ENCODE data around the gene CASP4. TPM values are rescaled to one million over a fixed set of nuclear protein-coding genes. Genes with fewer than 3 reads are reported as not detected.
"Not testable (repeated sequence)": the region's sequence is repeated elsewhere in the genome, so short reads cannot be mapped to it uniquely, and the experiment has no call there.

CASP4 gene
- 10 to 100 TPM; 21.7 to 28.4 TPM for total RNA-seq
- long read RNA-seq, transcript CASP4-203 (9 exons, 2,158 nt), result major isoform, 12 of 17 reads
- long read RNA-seq, partial matches to known transcripts, result 2 of 17 reads
- long read RNA-seq, other reads (novel, unspliced or antisense), result 2 of 17 reads

DNA sequence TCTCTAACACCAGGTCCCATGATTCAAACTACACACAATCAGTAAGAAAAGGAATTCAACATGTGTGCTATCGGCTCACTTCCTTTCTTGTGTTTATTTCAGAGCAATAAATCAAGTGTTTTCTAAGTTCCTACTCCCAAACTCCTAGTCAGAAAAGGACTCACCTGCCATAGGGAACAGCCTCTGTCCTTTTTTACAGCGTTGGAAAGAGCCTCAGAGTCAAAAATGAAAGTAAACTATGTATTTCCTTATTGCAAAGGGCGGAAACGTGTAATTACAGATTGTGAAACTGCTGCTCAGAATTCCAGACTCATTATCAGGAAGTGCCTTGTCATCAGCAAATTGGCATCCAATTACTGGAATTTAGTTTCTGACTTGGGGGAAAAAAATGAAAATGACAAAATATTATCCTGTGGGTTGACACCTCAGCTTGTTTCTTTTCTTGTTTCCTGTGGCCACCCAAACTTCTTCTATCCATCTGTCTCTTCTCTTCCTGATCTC, at the start of gene CASP4:
CASP4 (minus strand) TSS at position 220 of the 501 bp plus-strand sequence; CDS start at position 171, 49 bp downstream.
- DNase-seq, result no peak
- ATAC-seq, result peak; percentile 88 to 92
- intact Hi-C loops (cut with DNase I), result no loop called here

DNA sequence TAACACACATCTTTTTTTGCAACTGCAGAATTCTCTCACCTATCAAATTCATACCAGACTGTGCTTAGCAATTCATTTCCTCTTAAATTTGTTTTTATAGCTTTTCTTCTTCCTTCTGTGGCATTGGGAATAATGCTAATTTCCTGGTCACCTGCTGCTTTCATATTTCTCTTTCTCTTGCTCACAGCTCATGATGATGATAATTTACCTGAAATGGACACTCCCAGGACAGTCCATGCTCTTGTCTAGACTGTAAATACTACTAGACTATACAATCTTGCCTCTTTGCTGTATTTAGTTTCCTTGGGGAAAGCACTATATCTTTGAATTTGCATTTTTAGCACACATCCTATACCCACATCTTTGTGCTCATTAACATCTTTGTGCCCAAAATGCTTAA, 39.1 kb upstream of the CASP4 start:
- DNase-seq (no peak), ATAC-seq (no peak)
- intact Hi-C loops (cut with DNase I), result no loop called here

DNA sequence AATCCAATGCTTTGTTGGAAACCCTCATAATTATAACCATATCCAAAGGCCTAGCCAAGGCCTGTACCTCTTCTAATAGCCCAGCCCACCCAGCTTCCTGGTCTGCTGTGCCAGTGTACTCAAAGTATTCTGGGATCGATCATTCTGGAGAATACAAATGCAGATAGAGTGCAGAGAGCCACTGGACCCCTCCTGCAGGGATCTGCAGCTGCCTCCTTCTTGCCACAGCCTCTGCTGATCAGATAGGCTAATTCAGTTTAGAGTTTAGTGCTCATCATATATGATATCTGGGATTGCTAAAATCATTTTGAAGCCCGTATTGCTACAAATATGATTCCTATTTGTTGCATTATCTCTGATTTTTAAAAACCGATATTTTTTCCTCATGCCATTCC, 37.1 kb upstream of the CASP4 start:
- no peak for ATAC-seq
- intact Hi-C loops (cut with DNase I), result no loop called here
- no peak for DNase-seq

DNA sequence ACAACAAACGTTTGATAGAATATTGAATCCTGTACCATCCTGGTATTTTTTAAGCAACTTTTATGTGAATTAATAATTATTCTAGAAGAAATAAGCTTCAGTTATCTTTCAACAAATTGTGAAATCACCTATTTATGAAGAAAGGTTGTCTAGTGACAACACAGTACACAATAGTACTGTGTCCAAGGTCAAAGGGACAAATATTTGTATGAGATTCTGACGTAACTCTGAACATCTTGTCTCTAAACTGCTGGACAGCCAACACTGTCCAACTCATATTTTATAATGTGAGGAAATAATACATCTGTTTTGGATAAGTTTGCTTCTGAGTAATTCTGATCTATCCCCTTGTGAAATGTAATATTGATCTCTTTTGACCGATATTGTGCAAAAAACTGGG, 35.6 kb upstream of the CASP4 start:
- DNase-seq, result no peak
- no peak for ATAC-seq
- intact Hi-C loops (cut with DNase I), result no loop called here

DNA sequence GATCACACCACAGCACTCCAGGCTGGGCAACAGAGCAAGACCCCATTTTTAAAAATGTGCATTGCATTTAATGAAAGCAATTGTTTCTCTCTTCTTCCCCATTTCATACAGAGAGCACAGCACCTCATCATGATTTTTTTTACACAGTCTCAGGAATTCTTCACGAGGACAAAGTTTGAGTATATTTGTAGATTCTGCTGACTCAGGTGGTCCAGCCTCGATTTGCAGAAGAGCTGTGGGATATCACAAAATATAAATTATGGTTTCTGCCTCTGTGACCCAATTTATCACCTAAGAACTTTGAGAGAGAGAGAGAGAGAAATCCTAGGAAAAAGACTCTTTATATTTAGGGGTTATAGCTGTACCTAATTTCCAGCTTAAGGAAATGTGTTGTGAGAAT, 34.8 kb upstream of the CASP4 start:
- intact Hi-C loops (cut with DNase I), result no loop called here
- no peak for DNase-seq
- no peak for ATAC-seq

DNA sequence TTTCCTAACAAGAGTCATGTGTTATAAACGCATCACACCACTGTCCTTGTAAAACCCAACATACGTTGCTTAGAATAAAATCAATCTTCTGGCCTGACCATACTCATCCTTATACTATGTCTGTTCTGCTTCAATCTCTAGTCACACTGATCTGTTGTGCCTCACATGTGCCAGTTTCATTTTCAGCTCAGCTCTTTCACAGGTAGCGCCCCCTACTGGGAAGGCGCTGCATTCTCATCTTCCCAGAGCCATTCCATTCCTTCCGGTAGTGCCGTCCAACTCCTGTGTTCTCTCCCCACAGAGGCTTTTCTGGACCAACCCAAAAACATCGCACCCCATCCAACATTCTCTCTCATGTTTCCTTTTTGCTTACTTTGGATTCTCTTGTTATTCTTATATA, 32.4 kb upstream of the CASP4 start:
- DNase-seq, result no peak
- no peak for ATAC-seq
- intact Hi-C loops (cut with DNase I), result no loop called here

DNA sequence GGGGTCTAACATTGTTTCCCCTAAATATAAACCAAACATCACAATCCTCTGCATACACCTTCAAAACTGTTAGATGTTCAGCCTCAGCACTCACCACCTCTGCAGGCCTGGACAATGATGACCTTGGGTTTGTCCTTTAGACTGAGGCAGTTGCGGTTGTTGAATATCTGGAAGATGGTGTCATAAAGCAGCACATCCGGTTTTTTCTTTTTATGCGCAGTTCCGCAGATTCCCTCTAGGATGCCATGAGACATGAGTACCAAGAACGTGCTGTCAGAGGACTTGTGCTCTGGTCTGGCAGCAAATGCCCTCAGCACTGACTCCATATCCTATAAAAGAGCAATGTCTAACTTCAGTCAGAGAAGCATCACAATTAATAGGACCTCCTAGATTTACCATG, 31.8 kb upstream of the CASP4 start:
- DNase-seq (no peak), ATAC-seq (no peak)
- intact Hi-C loops (cut with DNase I), result no loop called here

DNA sequence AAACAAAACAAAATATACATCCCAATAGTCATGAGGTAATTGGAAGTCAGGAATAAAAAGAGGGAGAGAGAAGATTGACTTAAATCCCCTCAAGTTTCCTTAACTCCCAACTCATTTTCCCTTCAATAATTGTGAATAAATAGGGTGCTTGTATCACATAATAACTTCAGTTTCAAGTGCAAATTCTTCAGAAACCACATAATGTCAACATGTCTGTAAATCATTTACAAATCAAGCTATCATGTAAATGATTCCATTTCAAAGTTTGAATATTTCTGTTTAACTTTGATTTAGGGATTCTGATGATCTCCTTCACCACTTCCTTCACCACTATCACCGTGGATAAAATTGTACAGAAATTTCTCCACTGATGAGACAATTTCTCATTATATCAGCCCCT, 31.3 kb upstream of the CASP4 start:
- DNase-seq (no peak), ATAC-seq (no peak)
- intact Hi-C loops (cut with DNase I), result no loop called here

DNA sequence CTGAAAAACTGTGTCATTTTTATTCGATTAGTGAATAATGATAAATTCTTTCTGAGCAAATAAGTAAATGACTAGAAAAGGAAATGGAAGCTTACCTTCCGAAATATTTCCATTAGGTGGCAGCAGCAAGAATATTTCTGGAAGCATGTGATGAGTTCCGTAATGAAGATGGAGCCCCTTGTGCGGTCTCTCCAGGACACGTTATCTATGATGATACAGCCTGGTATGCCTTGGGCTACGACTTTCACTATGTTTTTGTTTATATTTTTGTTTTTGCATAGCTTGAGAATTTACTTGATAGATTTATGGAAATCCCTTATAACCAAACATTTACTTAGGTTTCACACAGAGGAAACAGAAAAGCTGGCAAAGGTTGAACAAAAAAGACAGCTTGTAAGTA, 28.9 kb upstream of the CASP4 start:
- intact Hi-C loops (cut with DNase I), result no loop called here

DNA sequence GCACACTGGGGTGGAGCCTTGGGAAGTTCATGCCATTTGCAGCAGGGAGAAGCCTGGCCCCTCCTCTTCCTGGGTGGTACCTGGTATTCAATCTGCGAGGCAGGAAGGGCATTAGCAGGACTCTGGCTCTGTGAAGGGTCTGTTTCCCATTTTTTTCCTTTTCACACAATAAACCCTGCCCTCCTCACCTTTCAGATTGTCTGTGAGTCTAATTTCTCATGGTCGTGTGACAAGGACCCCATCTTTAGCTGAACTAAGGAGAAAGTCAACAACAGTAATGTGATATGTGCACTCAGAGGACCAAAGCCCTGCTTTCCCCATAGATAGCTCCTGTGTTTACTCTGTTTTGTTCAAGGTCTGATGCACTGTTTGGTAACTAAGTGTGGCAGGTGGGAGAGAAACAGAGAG, 26.6 kb upstream of the CASP4 start:
- no peak for ATAC-seq
- intact Hi-C loops (cut with DNase I), result no loop called here
- DNase-seq, result no peak

More for the DNA sequence above, 28.9 kb upstream of the CASP4 start:
- peak in 1 of 2 donors; percentile 34 for ATAC-seq
- no peak for DNase-seq

DNA sequence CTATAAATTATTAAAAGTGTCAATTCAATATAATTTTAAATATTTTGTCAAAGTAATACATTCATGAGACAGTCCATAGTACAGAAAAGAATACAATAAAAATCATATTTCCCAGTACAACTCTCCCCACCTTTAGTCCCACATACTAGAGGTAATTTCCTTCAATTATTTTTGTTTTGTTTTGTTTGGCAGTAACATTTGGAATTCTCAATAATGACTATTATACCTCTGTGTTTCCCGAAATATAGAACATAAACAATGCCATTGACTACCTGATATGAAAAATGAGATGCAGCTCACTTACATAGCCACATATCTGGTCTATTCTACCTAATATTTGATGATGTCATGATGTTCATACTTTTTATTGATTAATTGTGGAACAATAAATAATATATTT, 24.4 kb upstream of the CASP4 start:
- ATAC-seq (no peak), DNase-seq (no peak)
- intact Hi-C loops (cut with DNase I), result no loop called here

DNA sequence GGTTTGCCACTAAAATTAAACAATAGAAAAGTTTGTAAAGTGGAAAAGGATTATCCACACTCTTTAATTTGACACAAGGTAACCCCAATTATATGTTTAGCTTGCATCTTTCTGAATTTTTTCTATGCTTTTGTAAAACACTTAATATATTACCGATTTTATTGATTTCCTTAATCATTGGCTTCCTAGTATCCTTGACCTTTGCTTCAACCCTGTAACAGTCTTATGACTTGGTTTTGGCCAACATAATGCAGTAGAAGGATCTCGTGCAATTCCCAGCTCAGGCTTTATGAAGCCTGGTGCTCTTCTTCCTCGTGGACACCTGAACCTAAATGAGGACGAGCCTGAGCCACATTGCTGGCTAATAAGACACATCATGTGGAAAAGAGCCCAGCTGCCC, 23.6 kb upstream of the CASP4 start:
- intact Hi-C loops (cut with DNase I), result no loop called here
- DNase-seq (no peak), ATAC-seq (no peak)

DNA sequence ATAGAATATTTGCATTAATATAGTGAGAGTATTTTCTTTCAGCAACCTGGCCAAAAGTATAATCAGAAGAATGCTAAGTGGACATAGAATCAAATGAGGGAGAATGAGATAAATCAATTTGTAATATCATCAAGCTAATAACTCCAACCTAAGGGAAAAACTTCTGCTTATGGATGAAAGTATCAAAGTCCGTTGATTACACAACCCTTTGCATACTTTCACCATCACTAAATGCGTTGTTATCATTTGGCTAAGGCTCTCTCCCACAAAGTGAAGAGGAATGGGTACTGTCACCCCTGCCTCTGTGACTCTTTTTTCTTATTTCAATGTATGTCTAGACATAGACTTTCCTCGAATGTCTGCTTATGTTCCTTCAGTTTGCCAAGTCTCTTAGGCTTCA, 16.4 kb upstream of the CASP4 start:
- DNase-seq (no peak), ATAC-seq (no peak)

DNA sequence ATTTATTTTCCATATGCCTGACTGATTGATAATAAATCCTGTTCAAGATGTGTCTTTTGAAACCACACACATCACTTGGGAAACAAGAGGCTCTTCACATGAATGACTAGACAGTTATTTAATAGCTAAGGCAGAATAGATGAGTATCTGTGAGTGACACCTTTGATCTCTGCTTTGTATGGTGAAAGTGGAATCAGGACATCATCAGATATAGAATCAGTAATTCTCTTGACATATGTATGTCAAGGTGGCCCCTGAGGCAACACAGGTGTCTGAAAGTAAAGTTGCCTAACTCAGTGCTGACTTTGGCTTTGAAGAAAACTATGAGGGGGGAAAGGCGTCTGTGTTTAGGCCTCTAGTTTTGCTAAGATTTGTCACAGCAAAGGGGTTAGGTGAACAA, 11.5 kb upstream of the CASP4 start:
- intact Hi-C loops (cut with DNase I), result loop anchor here in 1 of 2 donors (10.0 kb wide), 1 partner anchor 65 kb away; the partner anchor contains the start of gene CARD16
- no peak for ATAC-seq
- no peak for DNase-seq

More for the DNA sequence above, 16.4 kb upstream of the CASP4 start:
- intact Hi-C loops (cut with DNase I), result no loop called here

DNA sequence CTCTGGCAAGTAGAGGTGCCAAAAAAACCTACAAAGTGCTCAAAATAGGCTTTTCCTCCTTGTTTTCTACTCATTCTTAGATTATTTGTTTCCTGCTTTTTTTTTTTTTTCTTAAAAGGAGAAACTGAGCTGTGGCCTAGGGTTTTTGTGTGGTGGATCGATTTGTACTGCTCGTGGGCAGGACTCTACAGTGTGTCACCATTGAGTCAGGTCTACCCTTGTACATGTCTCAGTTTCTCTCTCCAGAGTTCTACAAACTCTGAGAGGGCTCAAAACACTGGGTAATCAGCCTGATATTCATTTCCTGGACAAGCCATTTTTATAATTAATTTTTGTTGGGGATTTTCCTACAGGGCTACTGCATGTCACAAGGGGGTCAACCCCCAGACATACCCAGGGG, 5.2 kb upstream of the CASP4 start:
- DNase-seq (no peak), ATAC-seq (no peak)
- intact Hi-C loops (cut with DNase I), result loop anchor here in 1 of 2 donors (10.0 kb wide), 1 partner anchor 71 kb away; the partner anchor contains the start of gene CARD16

DNA sequence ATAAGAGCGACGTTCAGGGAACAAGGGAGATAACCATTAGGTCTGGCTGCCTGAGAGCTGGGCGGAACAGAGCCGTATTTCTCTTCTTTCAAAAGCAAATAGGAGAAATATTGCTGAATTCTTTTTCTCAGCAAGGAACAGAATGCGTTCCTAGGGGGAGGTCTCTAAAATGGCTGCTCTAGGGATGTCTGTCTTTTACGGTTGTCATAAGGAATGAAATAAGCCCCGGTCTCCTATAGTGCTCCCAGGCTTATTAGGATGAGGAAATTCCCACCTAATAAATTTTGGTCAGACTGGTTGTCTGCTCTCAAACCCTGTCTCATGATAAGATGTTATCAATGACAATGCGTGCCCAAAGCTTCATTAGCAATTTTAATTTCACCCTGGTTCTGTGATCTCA, 4.5 kb upstream of the CASP4 start:
- DNase-seq, ATAC-seq: not testable (repeated sequence)
- intact Hi-C loops (cut with DNase I), result loop anchor here in 1 of 2 donors (10.0 kb wide), 1 partner anchor 72 kb away; the partner anchor contains the start of gene CARD16

DNA sequence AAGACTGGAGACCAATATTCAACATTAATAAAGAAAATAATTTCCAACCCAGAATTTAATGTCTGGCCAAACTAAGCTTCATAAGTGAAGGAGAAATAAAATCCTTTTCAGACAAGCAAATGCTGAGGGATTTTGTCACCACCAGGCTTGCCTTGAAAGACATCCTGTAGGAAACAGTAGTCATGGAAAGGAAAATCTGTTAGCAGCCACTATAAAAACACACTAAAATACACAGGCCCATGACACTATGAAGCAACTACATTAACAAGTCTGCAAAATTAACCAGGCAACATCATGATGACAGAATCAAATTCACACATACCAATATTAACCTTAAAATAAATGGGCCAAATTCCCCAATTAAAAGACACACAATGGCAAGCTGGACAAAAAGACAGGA, 2.4 kb upstream of the CASP4 start:
- DNase-seq (no peak), ATAC-seq (no peak)
- intact Hi-C loops (cut with DNase I), result loop anchor here in 1 of 2 donors (10.0 kb wide), 1 partner anchor 74 kb away; the partner anchor contains the start of gene CARD16

DNA sequence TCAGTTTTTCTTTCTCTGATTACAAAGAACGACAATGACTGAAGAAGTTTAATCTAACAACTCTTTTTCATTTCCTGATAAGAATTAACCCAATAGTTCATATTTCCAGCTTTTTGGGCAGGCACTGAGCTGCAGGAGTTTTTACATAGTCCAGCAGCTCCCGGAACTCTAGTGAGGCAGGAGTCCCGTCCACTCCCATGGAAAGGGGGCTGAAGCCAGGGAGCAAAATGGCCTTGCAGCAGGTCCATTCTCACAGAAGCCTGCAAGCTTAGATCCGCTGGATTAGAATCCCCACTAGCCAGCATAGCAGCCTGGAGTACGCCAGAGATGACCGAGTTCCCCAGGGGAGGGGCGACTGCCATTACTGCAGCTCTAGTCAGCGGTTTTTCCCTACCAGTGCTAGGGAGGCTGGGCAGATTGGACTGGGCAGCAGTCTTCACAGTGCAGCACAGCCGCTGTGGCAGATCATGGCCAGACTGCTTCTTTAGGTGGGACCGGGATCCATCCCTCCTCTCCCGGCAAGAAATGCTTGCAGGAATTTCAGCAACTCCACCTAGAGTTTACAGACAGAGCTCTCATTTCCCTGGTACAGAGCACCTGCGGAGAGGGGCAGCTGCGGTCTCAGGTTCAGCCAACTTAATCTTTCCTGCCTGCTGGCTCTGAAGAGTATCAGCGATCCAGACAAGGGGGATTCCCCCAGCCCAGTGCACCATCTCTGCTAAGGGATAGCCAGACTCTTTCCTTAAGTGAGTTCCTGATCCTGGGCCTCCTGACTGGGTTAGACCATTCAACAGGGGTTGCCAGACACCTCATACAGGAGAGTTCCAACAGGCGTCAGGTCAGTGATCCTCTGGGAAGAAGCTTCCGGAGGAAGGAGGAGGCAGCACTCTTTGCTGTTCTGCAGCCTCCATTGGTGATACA, 742 bp upstream of the CASP4 start:
- intact Hi-C loops (cut with DNase I), result no loop called here
- peak; percentile 82 to 85 for ATAC-seq
- peak; percentile 46 for DNase-seq

DNA sequence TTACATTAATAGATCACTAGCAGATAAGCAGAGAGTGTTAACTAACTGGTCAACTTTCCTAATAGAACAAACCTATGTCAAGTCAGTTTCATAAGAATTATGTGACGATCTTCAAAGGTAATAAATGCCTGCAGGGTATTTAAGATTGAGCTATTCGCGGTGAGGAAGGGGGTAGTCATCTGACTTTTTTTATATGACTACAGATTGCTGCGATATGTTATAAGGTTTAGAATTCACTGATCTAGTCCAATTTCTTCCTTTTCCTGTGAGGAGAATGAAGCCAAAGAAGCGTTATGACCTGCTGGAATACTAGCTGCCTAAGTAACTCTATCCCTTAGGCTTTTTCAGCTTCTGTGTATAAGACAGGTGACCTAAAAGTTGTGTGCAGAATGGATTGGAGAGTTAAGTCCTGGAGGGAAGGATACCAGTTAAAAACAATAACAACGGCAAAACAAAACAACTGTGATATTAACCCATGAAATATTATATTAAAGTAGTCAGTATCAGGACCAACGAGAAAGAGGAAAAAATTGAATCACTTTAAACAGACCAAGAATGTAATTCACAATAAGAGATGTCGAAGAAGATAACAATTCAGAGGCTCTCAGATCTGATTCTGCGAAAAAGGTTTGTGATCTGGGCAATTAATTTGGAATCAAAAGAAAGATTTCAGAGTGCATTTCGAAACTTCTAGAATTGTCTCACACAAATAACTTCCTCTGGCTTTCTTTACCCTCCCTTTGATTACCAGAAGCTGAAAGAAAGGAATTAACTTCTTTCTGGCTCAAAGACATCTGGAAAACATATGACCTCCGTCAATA, 630 bp downstream of the CASP4 start:
- peak in 1 of 2 donors; percentile 19 for ATAC-seq
- intact Hi-C loops (cut with DNase I), result no loop called here
- no peak for DNase-seq

Measured in left cardiac atrium (tissue), 4 donors.